Activated CD4-positive, alpha-beta T cell treated with anti-CD3 and anti-CD28 coated beads, Interleukin-2, amount 10 ng/mL, durations not matched to agents 7 days and 5 days (primary cell): ENCODE results near the gene TJP3. TPM values are rescaled to one million over a fixed set of nuclear protein-coding genes. Genes with fewer than 3 reads are reported as not detected.

ENCODE experiments used
- CTCF ChIA-PET: fragments of 350-600 bp; sonication (Branson Sonifier 250); formaldehyde crosslinking; loops from one replicate; lab custom pipeline; 2021; ENCODE audit warnings: antibody characterized with exemption; lab: Charles Lee
- POLR2A ChIA-PET: fragments of 350-600 bp; sonication (Branson Sonifier 250); formaldehyde crosslinking; loops from one replicate; lab custom pipeline; 2021; ENCODE audit warnings: antibody characterized with exemption; lab: Charles Lee
- DNase-seq: peaks from one replicate; pipeline ENCODE4 v3.0.0-alpha.2; 2020
- H3K27ac Mint-ChIP-seq: one replicate; pipeline ENCODE4 v1.8.0; 2021; ENCODE audit warnings: mild to moderate bottlenecking, moderate library complexity, mixed read lengths
- H3K27me3 Mint-ChIP-seq: one replicate; pipeline ENCODE4 v1.8.0; 2021; ENCODE audit warnings: mixed read lengths
- H3K36me3 Mint-ChIP-seq: one replicate; pipeline ENCODE4 v1.8.0; 2021; ENCODE audit warnings: low read depth, mixed read lengths
- H3K4me1 Mint-ChIP-seq: one replicate; pipeline ENCODE4 v1.8.0; 2021; ENCODE audit warnings: mixed read lengths
- H3K4me3 Mint-ChIP-seq: one replicate; pipeline ENCODE4 v1.8.0; 2021; ENCODE audit warnings: mild to moderate bottlenecking, moderate library complexity, mixed read lengths
- H3K9me3 Mint-ChIP-seq: one replicate; pipeline ENCODE4 v1.8.0; 2021; ENCODE audit warnings: mixed read lengths
- total RNA-seq, 2 experiments: library from RNA; stranded (reverse); gene quantifications; one replicate each; pipeline ENCODE4 v1.2.3, GENCODE V29; 2021

Gene TJP3
- total RNA-seq, 2 experiments from 2014 or later, result 2.7 to 3.5 TPM

- H3K27ac Mint-ChIP-seq, result peak overlapping the region; percentile 87
Observed at GRCh38 chr19:3767050-3767449, 58.9 kb downstream of the TJP3 start.

GRCh38 chr19:3768015-3768747, 60.0 kb downstream of the TJP3 start:
- no peak for DNase-seq
- POLR2A ChIA-PET, result no interaction called here
- no peaks in the 10 kb centered on the region for H3K27me3 Mint-ChIP-seq
- CTCF ChIA-PET, result no interaction called here
- H3K27ac Mint-ChIP-seq, result no peak overlapping the region
- peaks cover 18% of the 10 kb centered on the region for H3K36me3 Mint-ChIP-seq
- no peak overlapping the region for H3K4me3 Mint-ChIP-seq
- H3K9me3 Mint-ChIP-seq, result no peaks in the 10 kb centered on the region
- H3K4me1 Mint-ChIP-seq, result peaks cover 19% of the 10 kb centered on the region

More at GRCh38 chr19:3767050-3767449, 58.9 kb downstream of the TJP3 start:
- H3K27me3 Mint-ChIP-seq, result no peaks in the 10 kb centered on the region
- ChIA-PET CTCF (interaction anchor here (2.1 kb wide), 1 partner anchor 55 kb away, joined by 5 read pairs; no protein-coding TSS in a partner anchor), POLR2A (no interaction called here)
- peaks cover 23% of the 10 kb centered on the region for H3K36me3 Mint-ChIP-seq
- no peak for DNase-seq
- peaks cover 24% of the 10 kb centered on the region for H3K4me1 Mint-ChIP-seq
- no peaks in the 10 kb centered on the region for H3K9me3 Mint-ChIP-seq
- no peak overlapping the region for H3K4me3 Mint-ChIP-seq

- ChIA-PET POLR2A (no interaction called here), CTCF (no interaction called here)
- no peaks in the 10 kb centered on the region for H3K9me3 Mint-ChIP-seq
- DNase-seq, result no peak
- H3K4me3 Mint-ChIP-seq, result no peak overlapping the region
- peaks cover 17% of the 10 kb centered on the region for H3K4me1 Mint-ChIP-seq
- peak overlapping the region; percentile 74 for H3K27ac Mint-ChIP-seq
- peaks cover 16% of the 10 kb centered on the region for H3K36me3 Mint-ChIP-seq
- no peaks in the 10 kb centered on the region for H3K27me3 Mint-ChIP-seq
Observed at GRCh38 chr19:3768748-3769099, 60.5 kb downstream of the TJP3 start.

- ChIA-PET CTCF (interaction anchor here (0.7 to 1.1 kb wide), 2 partner anchors 11 to 15 kb away, joined by 3 read pairs; no protein-coding TSS in a partner anchor), POLR2A (no interaction called here)
- Mint-ChIP-seq H3K9me3 (no peaks in the 10 kb centered on the region), H3K36me3 (peaks cover 16% of the 10 kb centered on the region), H3K27me3 (no peaks in the 10 kb centered on the region), H3K4me1 (peaks cover 17% of the 10 kb centered on the region), H3K27ac (no peak overlapping the region), H3K4me3 (no peak overlapping the region)
- no peak for DNase-seq
Observed at GRCh38 chr19:3769494-3769893, 61.3 kb downstream of the TJP3 start.

GRCh38 chr19:3770136-3770999, 62.2 kb downstream of the TJP3 start:
- CTCF ChIA-PET, result interaction anchor here (0.7 to 1.1 kb wide), 2 partner anchors 11 to 14 kb away, joined by 3 read pairs; no protein-coding TSS in a partner anchor

GRCh38 chr19:3771000-3771905, 63.1 kb downstream of the TJP3 start:
- ChIA-PET CTCF (interaction anchor here (1.3 kb wide), 1 partner anchor 9 kb away, joined by 3 read pairs; the partner anchor contains the start of gene MRPL54), POLR2A (no interaction called here)
- Mint-ChIP-seq H3K4me3 (no peak overlapping the region), H3K27ac (no peak overlapping the region), H3K4me1 (peaks cover 15% of the 10 kb centered on the region), H3K36me3 (peaks cover 13% of the 10 kb centered on the region), H3K9me3 (no peaks in the 10 kb centered on the region), H3K27me3 (no peaks in the 10 kb centered on the region)
- DNase-seq, result no peak

More at GRCh38 chr19:3770136-3770999, 62.2 kb downstream of the TJP3 start:
- no peak for DNase-seq
- no peak overlapping the region for H3K27ac Mint-ChIP-seq
- peaks cover 17% of the 10 kb centered on the region for H3K4me1 Mint-ChIP-seq
- no peak overlapping the region for H3K4me3 Mint-ChIP-seq
- POLR2A ChIA-PET, result no interaction called here
- no peaks in the 10 kb centered on the region for H3K27me3 Mint-ChIP-seq
- H3K9me3 Mint-ChIP-seq, result no peaks in the 10 kb centered on the region
- peaks cover 16% of the 10 kb centered on the region for H3K36me3 Mint-ChIP-seq

- POLR2A ChIA-PET, result no interaction called here
- H3K36me3 Mint-ChIP-seq, result peaks cover 7% of the 10 kb centered on the region
- no peak within 1 kb of the TSS for H3K4me3 Mint-ChIP-seq
- no peak within 1 kb of the TSS for H3K27ac Mint-ChIP-seq
- no peak for DNase-seq
- H3K9me3 Mint-ChIP-seq, result no peaks in the 10 kb centered on the region
- H3K27me3 Mint-ChIP-seq, result no peaks in the 10 kb centered on the region
- CTCF ChIA-PET, result interaction anchor here (0.7 to 1.3 kb wide), 2 partner anchors 10 to 212 kb away, joined by 3 read pairs; partner anchors contain the start of gene MRPL54
- H3K4me1 Mint-ChIP-seq, result peaks cover 8% of the 10 kb centered on the region
Observed at GRCh38 chr19:3771906-3772455, 63.8 kb downstream of the TJP3 start, which contains the start of gene RAX2. RAX2 (minus strand) TSS chr19:3772228; CDS start chr19:3771742, 486 bp downstream.

- Mint-ChIP-seq H3K27me3 (no peaks in the 10 kb centered on the region), H3K4me3 (no peak overlapping the region), H3K36me3 (peaks cover 2% of the 10 kb centered on the region), H3K4me1 (peaks cover 4% of the 10 kb centered on the region), H3K27ac (no peak overlapping the region), H3K9me3 (no peaks in the 10 kb centered on the region)
- no peak for DNase-seq
- POLR2A ChIA-PET, result no interaction called here
- CTCF ChIA-PET, result interaction anchor here (1.1 kb wide), 1 partner anchor 11 kb away, joined by 3 read pairs; the partner anchor contains the start of gene MRPL54
Observed at GRCh38 chr19:3773814-3774515, 65.8 kb downstream of the TJP3 start.

- no peak for DNase-seq
- Mint-ChIP-seq H3K4me3 (no peak overlapping the region), H3K36me3 (no peaks in the 10 kb centered on the region), H3K27ac (no peak overlapping the region), H3K27me3 (no peaks in the 10 kb centered on the region), H3K9me3 (no peaks in the 10 kb centered on the region), H3K4me1 (peaks cover 4% of the 10 kb centered on the region)
- ChIA-PET POLR2A (no interaction called here), CTCF (interaction anchor here (1.0 to 1.1 kb wide), 2 partner anchors 12 to 47 kb away, joined by 3 read pairs; partner anchors contain the start of gene MRPL54)
Observed at GRCh38 chr19:3774621-3775373, 66.6 kb downstream of the TJP3 start.

- ChIA-PET CTCF (interaction anchor here (1.0 kb wide), 1 partner anchor 47 kb away, joined by 3 read pairs; no protein-coding TSS in a partner anchor), POLR2A (no interaction called here)
- DNase-seq, result no peak
- H3K9me3 Mint-ChIP-seq, result no peaks in the 10 kb centered on the region
- H3K4me3 Mint-ChIP-seq, result no peak overlapping the region
- H3K27ac Mint-ChIP-seq, result no peak overlapping the region
- H3K27me3 Mint-ChIP-seq, result no peaks in the 10 kb centered on the region
- H3K36me3 Mint-ChIP-seq, result no peaks in the 10 kb centered on the region
- peaks cover 4% of the 10 kb centered on the region for H3K4me1 Mint-ChIP-seq
Observed at GRCh38 chr19:3775374-3775711, 67.2 kb downstream of the TJP3 start.

GRCh38 chr19:3775831-3776230, 67.6 kb downstream of the TJP3 start:
- CTCF ChIA-PET, result interaction anchor here (0.6 kb wide), 1 partner anchor 13 kb away, joined by 3 read pairs; the partner anchor contains the start of gene MRPL54
- H3K27ac Mint-ChIP-seq, result no peak overlapping the region
- POLR2A ChIA-PET, result no interaction called here

More at GRCh38 chr19:3775831-3776230, 67.6 kb downstream of the TJP3 start:
- Mint-ChIP-seq H3K36me3 (peaks cover 1% of the 10 kb centered on the region), H3K4me3 (no peak overlapping the region), H3K9me3 (peaks cover 1% of the 10 kb centered on the region), H3K4me1 (peaks cover 5% of the 10 kb centered on the region), H3K27me3 (no peaks in the 10 kb centered on the region)
- no peak for DNase-seq
